ENCODE data around the gene BSND. TPM values are rescaled to one million over a fixed set of nuclear protein-coding genes. Genes with fewer than 3 reads are reported as not detected.
A peak's percentile ranks its signal among the peaks of the same experiment; 100 is the strongest.

Gene BSND
- total and polyA plus RNA-seq, 9 of the 15 experiments (the other 6 are each of a cell fraction or from before 2014, with no cell fraction given): not detected

- ChIA-PET CTCF (ENCODE audit: low intra/inter-chr PET ratio) (no interaction called here), POLR2A (no interaction called here)
- no peak for TF ChIP-seq HMG20A (CRISPR knock-in tag; conservative IDR thresholded peaks at IDR 0.05)
- H3K9me3 ChIP-seq (replicated peaks; ENCODE audit: control insufficient read depth, insufficient read depth, low read depth, low read length): no peaks in the 10 kb centered on the region
- no peaks in the 10 kb centered on the region for H3K4me1 ChIP-seq (replicated peaks in 1 of 2; ENCODE audit: control insufficient read depth in 2 of 2, insufficient read depth in 2 of 2, low read length in 2 of 2)
- H3K27ac ChIP-seq (ENCODE audit: extremely low read depth, low read depth, low read length): no peak overlapping the region
- no peak overlapping the region for H3K4me2 ChIP-seq (ENCODE audit: insufficient read depth, low read length)
- no peaks in the 10 kb centered on the region for H4K20me1 ChIP-seq (replicated peaks; ENCODE audit: control insufficient read depth, insufficient read depth, low read length)
- H3K9me1 ChIP-seq (ENCODE audit: control insufficient read depth, insufficient read depth, low read length): no peaks in the 10 kb centered on the region
- BruUV-seq (replicated peaks): no TSS peak
- no peak for ATAC-seq
- FAIRE-seq: no peak
- in situ Hi-C loops (cut with MboI) (no loop called here), intact Hi-C loops (cut with micrococcal nuclease) (no loop called here)
- H3K9ac ChIP-seq (ENCODE audit: insufficient read depth in 1 of 2, low read depth in 2 of 2, low read length in 2 of 2): no peak overlapping the region
- H2AFZ ChIP-seq (ENCODE audit: low read depth, low read length): no peak overlapping the region
- DNase-seq (ENCODE audit: extremely low read depth in 1 of 4, low spot score in 3 of 4): no peak
- H3K27me3 ChIP-seq (ENCODE audit: control insufficient read depth in 2 of 2, insufficient read depth in 2 of 2, low read length in 2 of 2): peaks cover 24 to 48% of the 10 kb centered on the region in 2 experiments; a peak in 4 of 5 replicates
- H3K36me3 ChIP-seq (ENCODE audit: control insufficient read depth, insufficient read depth, low read length): no peaks in the 10 kb centered on the region
- no peaks in the 10 kb centered on the region for H3K79me2 ChIP-seq (ENCODE audit: control insufficient read depth, insufficient read depth, low read length)
- WGBS (ENCODE audit: insufficient coverage, low coverage, missing lambda C conversion rate): 0% methylated on average over 1 of the region's 1 CpG
- H3K4me3 ChIP-seq: no peak overlapping the region
These were observed 13.9 kb downstream of the BSND start for GRCh38 chr1:55012661-55013060.

GRCh38 chr1:55015123-55015522, 16.4 kb downstream of the BSND start:
- TF ChIP-seq ZC3H8 (IDR thresholded peaks at IDR 0.05): no peak
- H2AFZ ChIP-seq (ENCODE audit: low read depth, low read length): no peak overlapping the region
- DNase-seq (ENCODE audit: extremely low read depth in 1 of 4, low spot score in 3 of 4) (no peak), ATAC-seq (no peak), FAIRE-seq (no peak)
- no peaks in the 10 kb centered on the region for H4K20me1 ChIP-seq (replicated peaks; ENCODE audit: control insufficient read depth, insufficient read depth, low read length)
- H3K79me2 ChIP-seq (ENCODE audit: control insufficient read depth, insufficient read depth, low read length): no peaks in the 10 kb centered on the region
- ChIA-PET CTCF (ENCODE audit: low intra/inter-chr PET ratio) (no interaction called here), POLR2A (interaction anchor here (0.6 to 1.8 kb wide), 5 partner anchors 8 to 302 kb away, joined by 3 to 5 read pairs (median 3); no protein-coding TSS in a partner anchor)
- H3K27ac ChIP-seq (ENCODE audit: extremely low read depth, low read depth, low read length): no peak overlapping the region
- H3K9ac ChIP-seq (ENCODE audit: insufficient read depth in 1 of 2, low read depth in 2 of 2, low read length in 2 of 2): 0 out of 4 replicates have a peak overlapping the region, but pooled peaks of 1 of the 2 experiments have one; percentile 6
- H3K4me1 ChIP-seq (replicated peaks in 1 of 2; ENCODE audit: control insufficient read depth in 2 of 2, insufficient read depth in 2 of 2, low read length in 2 of 2): peaks cover 0 to 3% of the 10 kb centered on the region in 2 experiments; a peak in 1 of 5 replicates
- 11% methylated on average over 5 of the region's 5 CpGs for WGBS (ENCODE audit: insufficient coverage, low coverage, missing lambda C conversion rate)
- BruUV-seq (replicated peaks): no TSS peak
- H3K4me3 ChIP-seq: no peak overlapping the region
- H3K9me1 ChIP-seq (ENCODE audit: control insufficient read depth, insufficient read depth, low read length): no peaks in the 10 kb centered on the region
- no peaks in the 10 kb centered on the region for H3K9me3 ChIP-seq (replicated peaks; ENCODE audit: control insufficient read depth, insufficient read depth, low read depth, low read length)
- intact Hi-C loops (cut with micrococcal nuclease): no loop called here
- no peak overlapping the region for H3K4me2 ChIP-seq (ENCODE audit: insufficient read depth, low read length)
- in situ Hi-C loops (cut with MboI): no loop called here
- H3K27me3 ChIP-seq (ENCODE audit: control insufficient read depth in 2 of 2, insufficient read depth in 2 of 2, low read length in 2 of 2): peaks cover 24 to 48% of the 10 kb centered on the region in 2 experiments; a peak in 4 of 5 replicates
- no peaks in the 10 kb centered on the region for H3K36me3 ChIP-seq (ENCODE audit: control insufficient read depth, insufficient read depth, low read length)
